ENCODE data around the gene SIDT2. TPM values are rescaled to one million over a fixed set of nuclear protein-coding genes. Genes with fewer than 3 reads are reported as not detected.

SIDT2 gene
- total and polyA plus RNA-seq, 2 of the 8 experiments (the other 6 are each of a cell fraction or from before 2014, with no cell fraction given): 18.5 to 21.1 TPM

GRCh38 chr11:117143871-117144476, 34.6 kb upstream of the SIDT2 start, which contains the start of gene PAFAH1B2 (continued):
- TF ChIP-seq CHD7 (IDR thresholded peaks at IDR 0.05; ENCODE audit: insufficient replicate concordance, low read length) (no peak), E2F6 (IDR thresholded peaks at IDR 0.05) (peak; percentile 80), EGR1 (IDR thresholded peaks at IDR 0.05; ENCODE audit: borderline replicate concordance, low read depth, low read length) (no peak), TBP (IDR thresholded peaks at IDR 0.05; ENCODE audit: low read depth, low read length) (peak; percentile 72; the same call in 1 of the 2 replicates), SIX5 (IDR thresholded peaks at IDR 0.05; ENCODE audit: low read depth, low read length) (no peak)

Measured in H1 (cell line).